B cell (primary cell): Measurements from ENCODE around the gene TOP2B. TPM values are rescaled to one million over a fixed set of nuclear protein-coding genes. Genes with fewer than 3 reads are reported as not detected.

Experiments used
- ATAC-seq: fragments of 200-7000 bp; cut with Tn5 transposase; one replicate; pipeline ENCODE4 v1.10.0; 2021; ENCODE audit warnings: low read depth, mild to moderate bottlenecking, moderate number of reproducible peaks, moderate library complexity
- CTCF ChIA-PET: fragments of 350-600 bp; sonication (Branson Sonifier 250); formaldehyde crosslinking; loops from one replicate; lab custom pipeline; 2021; ENCODE audit warnings: antibody characterized with exemption, inconsistent platforms; lab: Charles Lee
- POLR2A ChIA-PET: fragments of 350-600 bp; sonication (Branson Sonifier 250); formaldehyde crosslinking; loops from one replicate; lab custom pipeline; 2021; ENCODE audit warnings: antibody characterized with exemption; lab: Charles Lee
- DNase-seq: peaks from one replicate; pipeline ENCODE4 v3.0.0; 2013
- H2AFZ ChIP-seq: 2 replicates; pipeline ENCODE4 v1.6.1; 2012; ENCODE audit warnings: mild to moderate bottlenecking, low read depth, low read length; ENCODE audit not compliant: insufficient read depth, poor library complexity, severe bottlenecking
- H3K27ac ChIP-seq, 2 donors: 1 replicate in 1 of 2; 2 replicates in 1 of 2; pipeline ENCODE4 v1.5.1; 2012 to 2013; ENCODE audit warnings: low read length in 2 of 2, mild to moderate bottlenecking in 2 of 2, moderate library complexity in 1 of 2
- H3K27me3 ChIP-seq, 4 experiments: fragments of 200-600 bp in 1 of 4; sonication (generic) in 1 of 4; replicated peaks in 1 of 4; 1 replicate in 2 of 4; 2 replicates in 2 of 4; pipeline versions ENCODE4 v1.6.1 to v1.7.0; 2013 to 2016; ENCODE audit warnings: low read length in 3 of 4, mild to moderate bottlenecking in 2 of 4, mixed read lengths in 1 of 4, moderate library complexity in 1 of 4; ENCODE audit not compliant: insufficient read depth in 4 of 4, control insufficient read depth in 3 of 4; ENCODE audit errors: control extremely low read depth in 1 of 4
- H3K36me3 ChIP-seq, 2 experiments: replicated peaks in 1 of 2; 1 replicate in 1 of 2; 2 replicates in 1 of 2; pipeline versions ENCODE4 v1.6.1 to v1.7.1; 2013; ENCODE audit warnings: low read length in 1 of 2; ENCODE audit not compliant: insufficient read depth in 2 of 2, control insufficient read depth in 1 of 2; ENCODE audit errors: control extremely low read depth in 1 of 2, extremely low read depth in 1 of 2
- H3K4me1 ChIP-seq, 2 donors: fragments of 200-600 bp in 1 of 2; sonication (generic) in 1 of 2; 1 replicate in 1 of 2; 2 replicates in 1 of 2; pipeline versions ENCODE4 v1.5.1 to v1.6.1; 2013 to 2017; ENCODE audit warnings: low read length in 2 of 2; ENCODE audit not compliant: control insufficient read depth in 2 of 2, insufficient read depth in 2 of 2
- H3K4me2 ChIP-seq: replicated peaks from 2 replicates; pipeline ENCODE3; 2012; ENCODE audit warnings: mild to moderate bottlenecking, low read depth, low read length; ENCODE audit not compliant: poor library complexity, severe bottlenecking
- H3K4me3 ChIP-seq, 5 experiments: fragments of 200-600 bp in 1 of 5; sonication (generic) in 1 of 5; 1 replicate in 3 of 5; 2 replicates in 2 of 5; pipeline versions ENCODE4 v1.5.1 to v1.7.0; 2011 to 2016; ENCODE audit warnings: low read length in 4 of 5, mild to moderate bottlenecking in 4 of 5, low read depth in 2 of 5, control low read depth in 1 of 5, moderate library complexity in 1 of 5; ENCODE audit not compliant: insufficient read depth in 1 of 5; ENCODE audit errors: control extremely low read depth in 1 of 5, extremely low read depth in 1 of 5
- H3K79me2 ChIP-seq: fragments of 200-600 bp; sonication (generic); one replicate; pipeline ENCODE4 v1.6.0; 2016; ENCODE audit warnings: low read length; ENCODE audit not compliant: control insufficient read depth, insufficient read depth
- H3K9ac ChIP-seq: fragments of 200-600 bp; sonication (generic); 2 replicates; pipeline ENCODE4 v1.6.1; 2017; ENCODE audit warnings: mild to moderate bottlenecking, low read length, moderate library complexity
- H3K9me3 ChIP-seq, 3 donors: one replicate each; pipeline versions ENCODE4 v1.6.1 to v1.7.1; 2013; ENCODE audit warnings: low read length in 2 of 3; ENCODE audit not compliant: control insufficient read depth in 2 of 3, insufficient read depth in 1 of 3; ENCODE audit errors: control extremely low read depth in 1 of 3
- H4K20me1 ChIP-seq: 2 replicates; pipeline ENCODE4 v1.6.0; 2012; ENCODE audit warnings: mild to moderate bottlenecking, low read length; ENCODE audit not compliant: insufficient read depth, control insufficient read depth, poor library complexity, severe bottlenecking
- H3K27ac Mint-ChIP-seq: one replicate; pipeline ENCODE4 v1.8.0; 2021; ENCODE audit warnings: mixed read lengths
- H3K27me3 Mint-ChIP-seq: one replicate; pipeline ENCODE4 v1.8.0; 2021; ENCODE audit warnings: mixed read lengths
- H3K4me1 Mint-ChIP-seq: one replicate; pipeline ENCODE4 v1.8.0; 2021; ENCODE audit warnings: mixed read lengths
- H3K4me3 Mint-ChIP-seq: one replicate; pipeline ENCODE4 v1.8.0; 2021; ENCODE audit warnings: mixed read lengths
- H3K9me3 Mint-ChIP-seq: one replicate; pipeline ENCODE4 v1.8.0; 2022; ENCODE audit warnings: mixed read lengths; ENCODE audit not compliant: insufficient read depth
- CTCF ChIP-seq: fragments of 200-600 bp; IDR thresholded peaks from one replicate; pipeline ENCODE4 v1.8.0; 2022; ENCODE audit warnings: antibody characterized with exemption, mild to moderate bottlenecking
- EZH2 ChIP-seq: IDR thresholded peaks from 2 replicates; pipeline ENCODE4 v1.6.1; 2012; ENCODE audit warnings: borderline replicate concordance, low read depth, mild to moderate bottlenecking, moderate library complexity, low read length; ENCODE audit not compliant: insufficient read depth, poor library complexity, severe bottlenecking
- WGBS: methylation state at CpG from one replicate; pipeline ENCODE4 v1.1.5; 2013; ENCODE audit warnings: missing lambda C conversion rate; ENCODE audit not compliant: insufficient coverage; 5-methylcytosine and 5-hydroxymethylcytosine counted together
- intact Hi-C: fragments of 100-400 bp; cut with micrococcal nuclease; formaldehyde crosslinking; loops from one replicate; pipeline ENCODE4 v1.10.0; 2022
- polyA plus RNA-seq: library from polyadenylated mRNA; depleted of rRNA; stranded (reverse); fragments of >200 nt; gene quantifications from 2 replicates; pipeline ENCODE4 v1.2.3, GENCODE V29; 2012
- total RNA-seq, 2 donors: library from RNA; stranded (reverse); fragments of 120-200 nt in 1 of 2; gene quantifications; 1 replicate in 1 of 2; 2 replicates in 1 of 2; pipeline versions ENCODE4 v1.2.3 to v1.2.4, GENCODE V29; 2013 to 2022

The TOP2B gene
- total and polyA plus RNA-seq, 2 donors (not counting 1 experiment from before 2014, with no cell fraction given): 22.2 to 149 TPM

GRCh38 chr3:25572336-25572735, 92.4 kb downstream of the TOP2B start:
- no peaks in the 10 kb centered on the region for H3K9me3 Mint-ChIP-seq
- H3K4me2 ChIP-seq: no peak overlapping the region
- no peaks in the 10 kb centered on the region for H4K20me1 ChIP-seq
- ChIA-PET POLR2A (no interaction called here), CTCF (no interaction called here)
- H3K27me3 Mint-ChIP-seq: peaks cover 7% of the 10 kb centered on the region
- H3K4me1 ChIP-seq: no peaks in the 10 kb centered on the region
- DNase-seq (no peak), ATAC-seq (no peak)
- H3K9me3 ChIP-seq: no peaks in the 10 kb centered on the region
- H3K9ac ChIP-seq: no peak overlapping the region
- WGBS: 100% methylated on average over 1 of the region's 3 CpGs
- no peaks in the 10 kb centered on the region for H3K27me3 ChIP-seq
- TF ChIP-seq CTCF: no peak
- no peak for TF ChIP-seq EZH2
- no peak overlapping the region for H3K27ac Mint-ChIP-seq
- H2AFZ ChIP-seq: no peak overlapping the region
- H3K4me1 Mint-ChIP-seq: no peaks in the 10 kb centered on the region
- no peak overlapping the region for H3K4me3 ChIP-seq
- H3K36me3 ChIP-seq: no peaks in the 10 kb centered on the region
- H3K4me3 Mint-ChIP-seq: no peak overlapping the region
- H3K27ac ChIP-seq: no peak overlapping the region
- H3K79me2 ChIP-seq: no peaks in the 10 kb centered on the region
- intact Hi-C loops: no loop called here

- H3K27me3 Mint-ChIP-seq: no peaks in the 10 kb centered on the region
- ChIA-PET CTCF (no interaction called here), POLR2A (no interaction called here)
- Histone ChIP-seq H3K27me3 (no peaks in the 10 kb centered on the region), H3K4me2 (no peak overlapping the region), H3K9ac (no peak overlapping the region), H3K4me3 (no peak overlapping the region), H4K20me1 (no peaks in the 10 kb centered on the region), H2AFZ (no peak overlapping the region), H3K4me1 (no peaks in the 10 kb centered on the region), H3K27ac (no peak overlapping the region), H3K36me3 (no peaks in the 10 kb centered on the region), H3K79me2 (no peaks in the 10 kb centered on the region), H3K9me3 (no peaks in the 10 kb centered on the region)
- intact Hi-C loops: no loop called here
- H3K27ac Mint-ChIP-seq: no peak overlapping the region
- ATAC-seq (no peak), DNase-seq (no peak)
- no peaks in the 10 kb centered on the region for H3K4me1 Mint-ChIP-seq
- H3K4me3 Mint-ChIP-seq: no peak overlapping the region
- no peaks in the 10 kb centered on the region for H3K9me3 Mint-ChIP-seq
- 85% methylated on average over 6 of the region's 6 CpGs for WGBS
- TF ChIP-seq EZH2: no peak
- no peak for TF ChIP-seq CTCF
Measured at GRCh38 chr3:25571285-25571684, 93.4 kb downstream of the TOP2B start.
